HepG2 (cell line): ENCODE measurements around the gene CENPO. TPM values are rescaled to one million over a fixed set of nuclear protein-coding genes. Genes with fewer than 3 reads are reported as not detected.

Experiments
- AKAP8 ChIP-seq: sonication (generic); formaldehyde crosslinking; IDR thresholded peaks from 2 replicates; pipeline ENCODE4 v1.5.1; 2020; ENCODE audit warnings: mild to moderate bottlenecking, missing genetic modification reagents
- FOXC1 ChIP-seq: sonication (generic); formaldehyde crosslinking; IDR thresholded peaks from 2 replicates; pipeline ENCODE4 v1.8.0; 2022; ENCODE audit warnings: mild to moderate bottlenecking, missing genetic modification reagents, borderline replicate concordance
- HNF4G ChIP-seq, 2 experiments: sonication (generic) in 1 of 2; formaldehyde crosslinking in 1 of 2; IDR thresholded peaks; 2 replicates each; pipeline versions ENCODE4 v1.4.0 to v1.6.1; 2011 to 2020; ENCODE audit warnings: borderline replicate concordance in 2 of 2, low read depth in 2 of 2, mild to moderate bottlenecking in 2 of 2, low read length in 1 of 2, missing genetic modification reagents in 1 of 2, moderate library complexity in 1 of 2
- HNRNPH1 ChIP-seq: fragments of 200-400 bp; formaldehyde crosslinking; optimal IDR thresholded peaks from 2 replicates; pipeline ENCODE3; 2017; ENCODE audit warnings: mild to moderate bottlenecking, low read depth, low read length
- NCOA2 ChIP-seq: sonication (generic); formaldehyde crosslinking; IDR thresholded peaks from 2 replicates; pipeline ENCODE4 v1.8.0; 2022; ENCODE audit warnings: inconsistent platforms
- PLRG1 ChIP-seq: fragments of 450-650 bp; conservative IDR thresholded peaks from 2 replicates; pipeline ENCODE4 v1.6.1; 2016
- RBAK ChIP-seq: sonication (generic); formaldehyde crosslinking; IDR thresholded peaks from 2 replicates; pipeline ENCODE4 v1.5.1; 2020; ENCODE audit warnings: mild to moderate bottlenecking, missing genetic modification reagents
- TEAD2 ChIP-seq: sonication (generic); formaldehyde crosslinking; IDR thresholded peaks from 2 replicates; pipeline ENCODE4 v1.9.0; 2021; ENCODE audit warnings: missing genetic modification reagents
- ZFP82 ChIP-seq: sonication (generic); formaldehyde crosslinking; IDR thresholded peaks from 2 replicates; pipeline ENCODE4 v1.5.1; 2020; ENCODE audit warnings: mild to moderate bottlenecking, missing genetic modification reagents, borderline replicate concordance
- ZNF143 ChIP-seq: sonication (generic); formaldehyde crosslinking; IDR thresholded peaks from 2 replicates; pipeline ENCODE4 v1.4.0; 2020; ENCODE audit warnings: missing genetic modification reagents
- ZNF367 ChIP-seq: sonication (generic); formaldehyde crosslinking; IDR thresholded peaks from 2 replicates; pipeline ENCODE4 v1.4.0; 2020; ENCODE audit warnings: missing genetic modification reagents, borderline replicate concordance
- ZNF674 ChIP-seq: sonication (generic); formaldehyde crosslinking; IDR thresholded peaks from 2 replicates; pipeline ENCODE4 v1.5.0; 2020; ENCODE audit warnings: low read depth, mild to moderate bottlenecking, missing genetic modification reagents
- ZNF747 ChIP-seq: sonication (generic); formaldehyde crosslinking; IDR thresholded peaks from 2 replicates; pipeline ENCODE4 v1.8.1; 2023; ENCODE audit warnings: missing genetic modification reagents, mild to moderate bottlenecking, borderline replicate concordance
- ZNF749 ChIP-seq: sonication (generic); formaldehyde crosslinking; IDR thresholded peaks from 2 replicates; pipeline ENCODE4 v1.8.0; 2022; ENCODE audit warnings: mild to moderate bottlenecking, missing genetic modification reagents, moderate library complexity, borderline replicate concordance
- ZNF83 ChIP-seq: sonication (generic); formaldehyde crosslinking; IDR thresholded peaks from 2 replicates; pipeline ENCODE4 v1.4.0; 2020; ENCODE audit warnings: missing genetic modification reagents, mild to moderate bottlenecking, borderline replicate concordance
- polyA plus RNA-seq, 8 experiments: library from polyadenylated mRNA; depleted of rRNA in 3 of 8; stranded (reverse) in 7 of 8; unstranded in 1 of 8; fragments of >200 nt; fragmentation: Illumina TruSeq in 4 of 8; extraction: Trizol in 4 of 8; gene quantifications; 2 replicates each; pipeline versions ENCODE4 v1.2.1 to v1.2.3, GENCODE V29; 2011 to 2016; ENCODE audit warnings: low read depth in 4 of 8, missing spikeins in 1 of 8, mixed read lengths in 1 of 8; ENCODE audit not compliant: insufficient read depth in 1 of 8
- total RNA-seq, 5 experiments: library from RNA; depleted of rRNA; stranded (reverse); fragments of >200 nt; fragmentation: Illumina TruSeq; extraction: Trizol; gene quantifications; 2 replicates each; pipeline ENCODE4 v1.2.3, GENCODE V29; 2016; ENCODE audit warnings: low read depth in 1 of 5
- TF ChIP-seq, protein P1 (sequence below): sonication (generic); formaldehyde crosslinking; IDR thresholded peaks from 2 replicates; pipeline ENCODE4 v1.8.1; 2022; ENCODE audit warnings: low read depth, mild to moderate bottlenecking, missing genetic modification reagents
- TF ChIP-seq, protein P2 (sequence below), 2 experiments: sonication (generic) in 1 of 2; formaldehyde crosslinking in 1 of 2; IDR thresholded peaks; 2 replicates each; pipeline versions ENCODE4 v1.4.0 to v1.6.1; 2016 to 2020; ENCODE audit warnings: borderline replicate concordance in 1 of 2, low read depth in 1 of 2, mild to moderate bottlenecking in 1 of 2, missing genetic modification reagents in 1 of 2
- TF ChIP-seq, protein P3 (sequence below): sonication (generic); formaldehyde crosslinking; IDR thresholded peaks from 2 replicates; pipeline ENCODE4 v1.4.0; 2020; ENCODE audit warnings: mild to moderate bottlenecking, missing genetic modification reagents

Gene CENPO
- total and polyA plus RNA-seq, 2 of the 13 experiments (the other 11 are each of a cell fraction or from before 2014, with no cell fraction given) = 19.7 to 35.5 TPM

DNA sequence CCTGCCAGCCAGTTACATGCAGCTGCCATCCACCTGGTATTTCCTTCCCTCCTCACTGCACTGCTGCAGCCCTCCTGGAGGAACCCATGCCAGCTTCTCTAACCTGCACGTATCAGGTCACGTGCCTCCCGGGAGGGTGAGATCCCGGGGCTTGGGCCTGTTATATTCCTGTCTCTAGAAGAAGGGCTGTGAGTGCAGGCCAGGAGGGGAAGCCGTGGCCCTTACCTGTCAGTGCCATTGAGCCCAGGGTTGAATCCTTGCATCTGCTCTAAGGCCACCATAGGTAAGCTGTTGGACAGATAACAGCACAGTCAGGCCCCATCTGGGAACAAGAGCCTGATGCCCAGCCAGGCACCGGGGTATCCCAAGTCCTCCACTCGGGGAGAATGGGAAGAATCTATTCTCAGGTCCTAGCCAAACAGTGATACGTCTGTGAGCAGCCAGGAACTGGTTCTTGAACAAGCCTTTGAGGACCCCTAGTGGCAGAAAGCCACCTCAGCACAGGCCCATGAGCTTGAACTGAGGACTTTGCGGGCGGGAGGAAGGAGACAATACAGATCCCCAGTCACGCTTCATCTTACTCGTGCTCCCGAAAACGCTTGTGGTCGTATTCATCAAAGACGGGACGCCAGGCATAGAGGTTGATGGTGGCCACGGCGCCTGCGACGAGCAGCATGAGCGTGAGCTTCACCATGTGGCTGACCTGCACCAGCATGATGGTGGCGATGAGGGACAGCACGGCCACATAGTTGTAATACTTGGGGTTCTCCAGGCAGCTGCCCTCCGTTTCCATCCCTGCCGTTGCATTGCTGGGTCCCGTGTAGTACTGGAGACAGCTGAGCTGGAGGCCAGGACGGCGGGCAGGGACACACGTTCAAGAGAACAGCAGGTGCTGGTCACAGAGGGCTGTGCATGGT, 34.4 kb downstream of the CENPO start (continued):
- TF ChIP-seq HNF4G (IDR thresholded peaks at IDR 0.05; ENCODE audit: borderline replicate concordance, low read depth, low read length) (no peak), HNF4G (CRISPR knock-in tag; IDR thresholded peaks at IDR 0.05; ENCODE audit: borderline replicate concordance, low read depth) (no peak), ZNF674 (CRISPR knock-in tag) (no peak), ZNF83 (CRISPR knock-in tag) (peak; percentile 62; the same call in 1 of the 2 replicates), AKAP8 (CRISPR knock-in tag) (peak; percentile 91; the same call in 1 of the 2 replicates), RBAK (CRISPR knock-in tag) (no peak), TEAD2 (CRISPR knock-in tag) (0 out of 2 replicates have a peak, but pooled peaks have one; percentile 25), ZFP82 (CRISPR knock-in tag) (no peak), ZNF367 (CRISPR knock-in tag) (no peak), ZNF749 (no peak), FOXC1 (peak; percentile 86; the same call in 1 of the 2 replicates), ZNF747 (CRISPR knock-in tag) (no peak; the same call in 1 of the 2 replicates), PLRG1 (no peak), ZNF143 (CRISPR knock-in tag) (peak; percentile 56; the same call in 1 of the 2 replicates), NCOA2 (CRISPR knock-in tag) (0 out of 2 replicates have a peak, but pooled peaks have one; percentile 32), HNRNPH1 (no peak)
- TF ChIP-seq, protein P1, sequence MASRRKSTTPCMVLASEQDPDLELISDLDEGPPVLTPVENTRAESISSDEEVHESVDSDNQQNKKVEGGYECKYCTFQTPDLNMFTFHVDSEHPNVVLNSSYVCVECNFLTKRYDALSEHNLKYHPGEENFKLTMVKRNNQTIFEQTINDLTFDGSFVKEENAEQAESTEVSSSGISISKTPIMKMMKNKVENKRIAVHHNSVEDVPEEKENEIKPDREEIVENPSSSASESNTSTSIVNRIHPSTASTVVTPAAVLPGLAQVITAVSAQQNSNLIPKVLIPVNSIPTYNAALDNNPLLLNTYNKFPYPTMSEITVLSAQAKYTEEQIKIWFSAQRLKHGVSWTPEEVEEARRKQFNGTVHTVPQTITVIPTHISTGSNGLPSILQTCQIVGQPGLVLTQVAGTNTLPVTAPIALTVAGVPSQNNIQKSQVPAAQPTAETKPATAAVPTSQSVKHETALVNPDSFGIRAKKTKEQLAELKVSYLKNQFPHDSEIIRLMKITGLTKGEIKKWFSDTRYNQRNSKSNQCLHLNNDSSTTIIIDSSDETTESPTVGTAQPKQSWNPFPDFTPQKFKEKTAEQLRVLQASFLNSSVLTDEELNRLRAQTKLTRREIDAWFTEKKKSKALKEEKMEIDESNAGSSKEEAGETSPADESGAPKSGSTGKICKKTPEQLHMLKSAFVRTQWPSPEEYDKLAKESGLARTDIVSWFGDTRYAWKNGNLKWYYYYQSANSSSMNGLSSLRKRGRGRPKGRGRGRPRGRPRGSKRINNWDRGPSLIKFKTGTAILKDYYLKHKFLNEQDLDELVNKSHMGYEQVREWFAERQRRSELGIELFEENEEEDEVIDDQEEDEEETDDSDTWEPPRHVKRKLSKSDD (CRISPR knock-in tag) = no peak
- TF ChIP-seq, protein P2, sequence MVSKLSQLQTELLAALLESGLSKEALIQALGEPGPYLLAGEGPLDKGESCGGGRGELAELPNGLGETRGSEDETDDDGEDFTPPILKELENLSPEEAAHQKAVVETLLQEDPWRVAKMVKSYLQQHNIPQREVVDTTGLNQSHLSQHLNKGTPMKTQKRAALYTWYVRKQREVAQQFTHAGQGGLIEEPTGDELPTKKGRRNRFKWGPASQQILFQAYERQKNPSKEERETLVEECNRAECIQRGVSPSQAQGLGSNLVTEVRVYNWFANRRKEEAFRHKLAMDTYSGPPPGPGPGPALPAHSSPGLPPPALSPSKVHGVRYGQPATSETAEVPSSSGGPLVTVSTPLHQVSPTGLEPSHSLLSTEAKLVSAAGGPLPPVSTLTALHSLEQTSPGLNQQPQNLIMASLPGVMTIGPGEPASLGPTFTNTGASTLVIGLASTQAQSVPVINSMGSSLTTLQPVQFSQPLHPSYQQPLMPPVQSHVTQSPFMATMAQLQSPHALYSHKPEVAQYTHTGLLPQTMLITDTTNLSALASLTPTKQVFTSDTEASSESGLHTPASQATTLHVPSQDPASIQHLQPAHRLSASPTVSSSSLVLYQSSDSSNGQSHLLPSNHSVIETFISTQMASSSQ (IDR thresholded peaks at IDR 0.05; ENCODE audit: low read depth) = no peak
- TF ChIP-seq, protein P2 (CRISPR knock-in tag; IDR thresholded peaks at IDR 0.05; ENCODE audit: borderline replicate concordance) = 0 out of 2 replicates have a peak, but pooled peaks have one; percentile 29
- TF ChIP-seq, protein P3, sequence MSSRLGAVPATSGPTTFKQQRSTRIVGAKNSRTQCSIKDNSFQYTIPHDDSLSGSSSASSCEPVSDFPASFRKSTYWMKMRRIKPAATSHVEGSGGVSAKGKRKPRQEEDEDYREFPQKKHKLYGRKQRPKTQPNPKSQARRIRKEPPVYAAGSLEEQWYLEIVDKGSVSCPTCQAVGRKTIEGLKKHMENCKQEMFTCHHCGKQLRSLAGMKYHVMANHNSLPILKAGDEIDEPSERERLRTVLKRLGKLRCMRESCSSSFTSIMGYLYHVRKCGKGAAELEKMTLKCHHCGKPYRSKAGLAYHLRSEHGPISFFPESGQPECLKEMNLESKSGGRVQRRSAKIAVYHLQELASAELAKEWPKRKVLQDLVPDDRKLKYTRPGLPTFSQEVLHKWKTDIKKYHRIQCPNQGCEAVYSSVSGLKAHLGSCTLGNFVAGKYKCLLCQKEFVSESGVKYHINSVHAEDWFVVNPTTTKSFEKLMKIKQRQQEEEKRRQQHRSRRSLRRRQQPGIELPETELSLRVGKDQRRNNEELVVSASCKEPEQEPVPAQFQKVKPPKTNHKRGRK (CRISPR knock-in tag) = peak; percentile 76; the same call in 1 of the 2 replicates
